Skeletal muscle cell (primary cell): Measurements from ENCODE around the gene SLC2A13.

Source experiments
- DNase-seq: peaks from one replicate; pipeline ENCODE4 v3.0.0-alpha.2; 2010; ENCODE audit warnings: low read depth
- H3K4me3 ChIP-seq: 2 replicates; pipeline ENCODE4 v1.5.1; 2011; ENCODE audit warnings: low read depth, mild to moderate bottlenecking, control low read depth, low read length, moderate library complexity

SLC2A13 gene

DNA sequence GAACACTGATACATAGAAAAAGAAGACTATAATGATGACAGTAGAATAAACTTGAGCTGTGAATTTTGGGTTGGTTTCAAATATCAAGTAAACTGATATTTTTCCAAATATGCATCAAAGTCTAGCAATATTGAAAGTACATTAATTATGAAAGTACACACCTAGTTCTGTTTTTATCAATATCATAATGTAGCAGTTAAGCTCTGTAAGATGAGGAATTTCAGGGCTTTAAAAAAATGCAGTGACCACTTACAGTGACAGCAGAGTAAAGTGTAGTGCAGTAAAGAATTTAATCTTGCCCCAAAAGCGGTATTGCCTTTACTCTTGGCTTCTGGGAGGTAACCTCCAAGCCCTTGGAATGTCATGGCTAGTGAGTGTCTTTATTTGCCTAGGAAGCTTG lies 383.4 kb downstream of the SLC2A13 start:
- no peak overlapping the region for H3K4me3 ChIP-seq
- no peak for DNase-seq

- DNase-seq = no peak
- no peak overlapping the region for H3K4me3 ChIP-seq
Measured at GRCh38 chr12:39713552-39713951, 392.3 kb downstream of the SLC2A13 start.

- DNase-seq = no peak
- no peak overlapping the region for H3K4me3 ChIP-seq
Measured at GRCh38 chr12:39712334-39712733, 393.5 kb downstream of the SLC2A13 start.
